Endothelial cell of umbilical vein (primary cell): ENCODE data around the gene AATF. TPM values are rescaled to one million over a fixed set of nuclear protein-coding genes. Genes with fewer than 3 reads are reported as not detected.

Source experiments
- BruUV-seq: library from RNA; stranded (reverse); fragments of 400-500 nt; replicated peaks from 2 replicates; lab custom pipeline; 2021; lab: Mats Ljungman, UMichigan
- CTCF ChIA-PET: fragments of 300-600, 350-600 bp; sonication (Branson Sonifier 250); formaldehyde crosslinking; loops from one replicate; lab custom pipeline; 2021; ENCODE audit warnings: antibody characterized with exemption, inconsistent platforms; lab: Charles Lee
- POLR2A ChIA-PET: fragments of 300-600, 350-600 bp; sonication (Branson Sonifier 250); formaldehyde crosslinking; loops from one replicate; lab custom pipeline; 2021; ENCODE audit warnings: antibody characterized with exemption, inconsistent platforms; lab: Charles Lee
- DNase-seq: peaks from one replicate; pipeline ENCODE4 v3.0.0-alpha.2; 2011; ENCODE audit warnings: low read depth, low spot score
- FAIRE-seq: peaks from 2 replicates; lab custom pipeline; 2011; peaks lifted over from hg19 to GRCh38; lab: Jason Lieb, UNC
- H2AFZ ChIP-seq: 2 replicates; pipeline ENCODE4 v1.6.0; 2012; ENCODE audit warnings: low read depth, low read length, control low read depth, inconsistent platforms
- H3K27ac ChIP-seq: 2 replicates; pipeline ENCODE4 v1.5.1; 2011; ENCODE audit warnings: low read depth, mild to moderate bottlenecking, control low read depth, low read length, moderate library complexity; ENCODE audit not compliant: insufficient read depth
- H3K27me3 ChIP-seq, 2 experiments: 2 replicates each; pipeline versions ENCODE4 v1.6.0 to v1.6.1; 2011; ENCODE audit warnings: low read length in 2 of 2, mixed read lengths in 1 of 2; ENCODE audit not compliant: control insufficient read depth in 2 of 2, insufficient read depth in 2 of 2
- H3K36me3 ChIP-seq, 2 experiments: 2 replicates in 1 of 2; 3 replicates in 1 of 2; pipeline ENCODE4 v1.5.1; 2011; ENCODE audit warnings: low read length in 2 of 2, mild to moderate bottlenecking in 1 of 2, moderate library complexity in 1 of 2; ENCODE audit not compliant: control insufficient read depth in 2 of 2, insufficient read depth in 2 of 2; ENCODE audit errors: extremely low read depth in 1 of 2
- H3K4me1 ChIP-seq: 3 replicates; pipeline ENCODE4 v1.5.1; 2011; ENCODE audit warnings: mild to moderate bottlenecking, low read length; ENCODE audit not compliant: control insufficient read depth, insufficient read depth; ENCODE audit errors: extremely low read depth
- H3K4me2 ChIP-seq: 2 replicates; pipeline ENCODE4 v1.6.1; 2011; ENCODE audit warnings: low read length, control low read depth, mixed read lengths; ENCODE audit not compliant: insufficient read depth
- H3K4me3 ChIP-seq, 3 experiments: fragments of 200-600 bp in 1 of 3; sonication (generic), shearing (Covaris generic) in 1 of 3; replicated peaks in 1 of 3; 2 replicates each; pipeline ENCODE4 v1.5.1; 2011 to 2016; ENCODE audit warnings: control low read depth in 3 of 3, low read length in 3 of 3, mild to moderate bottlenecking in 2 of 3, inconsistent platforms in 1 of 3, low read depth in 1 of 3, moderate library complexity in 1 of 3; ENCODE audit not compliant: insufficient read depth in 1 of 3
- H3K79me2 ChIP-seq: 2 replicates; pipeline ENCODE4 v1.6.0; 2012; ENCODE audit warnings: low read length, inconsistent platforms; ENCODE audit not compliant: control insufficient read depth, insufficient read depth
- H3K9ac ChIP-seq: replicated peaks from 2 replicates; pipeline ENCODE3; 2011; ENCODE audit warnings: low read length, control low read depth; ENCODE audit not compliant: insufficient read depth; ENCODE audit errors: extremely low read depth
- H3K9me1 ChIP-seq: replicated peaks from 3 replicates; pipeline ENCODE4 v1.6.0; 2011; ENCODE audit warnings: mild to moderate bottlenecking, low read length; ENCODE audit not compliant: control insufficient read depth, insufficient read depth; ENCODE audit errors: extremely low read depth
- H3K9me3 ChIP-seq: replicated peaks from 2 replicates; pipeline ENCODE4 v1.5.1; 2012; ENCODE audit warnings: low read length, inconsistent platforms; ENCODE audit not compliant: control insufficient read depth, insufficient read depth
- H4K20me1 ChIP-seq: replicated peaks from 2 replicates; pipeline ENCODE3; 2011; ENCODE audit warnings: mild to moderate bottlenecking, low read length; ENCODE audit not compliant: control insufficient read depth, insufficient read depth; ENCODE audit errors: extremely low read depth
- CTCF ChIP-seq, 2 donors: IDR thresholded peaks; 1 replicate in 1 of 2; 2 replicates in 1 of 2; pipeline ENCODE4 v1.5.1; 2011; ENCODE audit warnings: low read length in 2 of 2, mild to moderate bottlenecking in 2 of 2, moderate library complexity in 2 of 2, control low read depth in 1 of 2, inconsistent platforms in 1 of 2, low read depth in 1 of 2; ENCODE audit not compliant: insufficient read depth in 1 of 2; ENCODE audit errors: extremely low read depth in 1 of 2
- EZH2 ChIP-seq: IDR thresholded peaks from 2 replicates; pipeline ENCODE4 v1.6.1; 2012; ENCODE audit warnings: borderline replicate concordance, low read depth, mild to moderate bottlenecking, moderate library complexity, low read length, inconsistent platforms; ENCODE audit not compliant: severe bottlenecking
- FOS ChIP-seq: IDR thresholded peaks from 2 replicates; pipeline ENCODE4 v1.6.1; 2011; ENCODE audit warnings: mild to moderate bottlenecking, low read length, moderate library complexity, borderline replicate concordance; ENCODE audit not compliant: insufficient read depth
- GATA2 ChIP-seq: IDR thresholded peaks from 2 replicates; pipeline ENCODE4 v1.7.0; 2011; ENCODE audit warnings: low read depth, mild to moderate bottlenecking, moderate library complexity, mixed read lengths, low read length; ENCODE audit not compliant: insufficient read length, insufficient read depth
- JUN ChIP-seq: IDR thresholded peaks from 2 replicates; pipeline ENCODE4 v1.6.1; 2011; ENCODE audit warnings: borderline replicate concordance, low read depth; ENCODE audit not compliant: insufficient read length, insufficient read depth
- MYC ChIP-seq: IDR thresholded peaks from one replicate; pipeline ENCODE4 v1.6.1; 2011; ENCODE audit warnings: mild to moderate bottlenecking, low read depth, low read length
- POLR2A ChIP-seq: IDR thresholded peaks from 2 replicates; pipeline ENCODE4 v1.6.1; 2012; ENCODE audit warnings: low read depth, mild to moderate bottlenecking, control low read depth, low read length
- POLR2AphosphoS5 ChIP-seq: IDR thresholded peaks from 2 replicates; pipeline ENCODE4 v1.6.1; 2012; ENCODE audit warnings: low read depth, mild to moderate bottlenecking, control low read depth, low read length, moderate library complexity; ENCODE audit not compliant: insufficient read depth
- dilution Hi-C: fragments of 300-500 bp; cut with MboI; formaldehyde crosslinking; loops from one replicate; pipeline ENCODE4 v1.15.0; 2019; ENCODE audit warnings: low sequenced_read_pairs; ENCODE audit not compliant: extremely low pct_ligation_motif_present
- intact Hi-C: fragments of 100-400 bp; cut with micrococcal nuclease; formaldehyde crosslinking; loops from one replicate; pipeline ENCODE4 v1.10.0; 2022
- polyA plus RNA-seq, 4 experiments: library from polyadenylated mRNA; depleted of rRNA in 3 of 4; stranded (reverse) in 3 of 4; unstranded in 1 of 4; fragments of >200 nt; gene quantifications; 2 replicates each; pipeline versions ENCODE4 v1.2.1 to v1.2.3, GENCODE V29; 2011 to 2012; ENCODE audit warnings: missing spikeins in 1 of 4
- total RNA-seq: library from RNA; stranded (reverse); gene quantifications from 2 replicates; pipeline ENCODE4 v1.2.3, GENCODE V29; 2021
- TF ChIP-seq, protein P1 (sequence below): IDR thresholded peaks from 2 replicates; pipeline ENCODE4 v1.6.1; 2011; ENCODE audit not compliant: insufficient read depth, insufficient read length

Gene AATF
- total and polyA plus RNA-seq, 2 donors (not counting 3 experiments of a cell fraction or from before 2014, with no cell fraction given): 15.7 to 47.2 TPM

DNA sequence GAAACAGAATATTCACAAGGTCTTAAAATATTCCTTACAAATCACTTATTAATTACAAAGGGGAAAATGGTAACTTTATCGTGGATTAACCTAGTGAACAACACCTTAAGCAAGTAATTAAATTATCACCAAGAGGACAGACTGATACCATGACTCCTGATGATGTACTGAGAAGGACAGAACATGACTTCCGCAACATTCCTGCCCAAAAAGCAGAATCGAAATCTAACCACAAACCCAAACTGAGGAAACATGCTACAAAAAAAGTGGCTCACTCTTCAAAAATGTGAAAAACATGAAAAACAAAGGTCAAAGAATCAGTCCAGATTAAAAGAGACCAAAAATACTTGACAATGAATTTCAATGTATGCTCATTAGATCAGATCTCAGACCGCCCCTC lies 151.5 kb downstream of the AATF start:
- ChIA-PET CTCF (interaction anchor here (0.6 kb wide), 1 partner anchor 334 kb away, joined by 3 read pairs; no protein-coding TSS in a partner anchor), POLR2A (no interaction called here)
- H3K4me1 ChIP-seq: no peaks in the 10 kb centered on the region
- H3K4me3 ChIP-seq: no peak overlapping the region
- no peak overlapping the region for H2AFZ ChIP-seq
- dilution Hi-C loops (no loop called here), intact Hi-C loops (no loop called here)
- H3K9ac ChIP-seq: no peak overlapping the region
- H3K27me3 ChIP-seq: no peaks in the 10 kb centered on the region
- H3K4me2 ChIP-seq: no peak overlapping the region
- no TSS peak for BruUV-seq
- H3K27ac ChIP-seq: no peak overlapping the region
- H4K20me1 ChIP-seq: no peaks in the 10 kb centered on the region
- DNase-seq (no peak), FAIRE-seq (no peak)
- no peaks in the 10 kb centered on the region for H3K9me3 ChIP-seq
- no peak for TF ChIP-seq CTCF (IDR thresholded peaks at IDR 0.05; ENCODE audit: extremely low read depth in 1 of 2, insufficient read depth in 1 of 2, low read depth in 1 of 2, low read length in 2 of 2)
- no peak for TF ChIP-seq POLR2A
- TF ChIP-seq EZH2: no peak
- H3K36me3 ChIP-seq: peaks cover 27% of the 10 kb centered on the region in 2 experiments
- no peaks in the 10 kb centered on the region for H3K9me1 ChIP-seq
- H3K79me2 ChIP-seq: no peaks in the 10 kb centered on the region

DNA sequence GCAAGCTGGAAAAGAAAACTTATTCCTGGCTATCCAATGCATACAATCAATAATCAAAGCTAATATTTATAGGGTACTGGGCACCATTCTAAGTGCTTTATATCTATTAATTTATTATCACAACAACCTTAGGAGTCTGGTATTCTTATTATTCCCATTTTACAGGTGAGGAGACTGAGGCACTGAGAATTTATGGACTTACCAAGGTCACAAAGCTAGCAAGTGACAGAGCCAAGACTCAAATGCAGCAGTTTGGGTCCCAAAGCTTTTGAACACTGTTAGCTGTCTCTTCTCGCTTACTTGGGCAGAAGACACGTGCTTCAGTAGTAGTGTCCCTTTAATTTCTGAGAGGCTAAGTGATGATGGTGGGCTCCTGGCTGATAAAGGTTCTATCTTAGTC lies 152.6 kb downstream of the AATF start:
- no peak for FAIRE-seq
- no peaks in the 10 kb centered on the region for H3K9me3 ChIP-seq
- no peaks in the 10 kb centered on the region for H3K79me2 ChIP-seq
- no peaks in the 10 kb centered on the region for H4K20me1 ChIP-seq
- ChIA-PET POLR2A (interaction anchor here (0.7 kb wide), 1 partner anchor 14 kb away, joined by 6 read pairs; no protein-coding TSS in a partner anchor), CTCF (interaction anchor here (0.9 to 1.6 kb wide), 3 partner anchors 10 to 20 kb away, joined by 3 to 6 read pairs (median 3); no protein-coding TSS in a partner anchor)
- H3K36me3 ChIP-seq: peaks cover 21 to 23% of the 10 kb centered on the region in 2 experiments
- H3K27me3 ChIP-seq: no peaks in the 10 kb centered on the region
- no peak overlapping the region for H3K4me3 ChIP-seq
- no peaks in the 10 kb centered on the region for H3K9me1 ChIP-seq
- intact Hi-C loops: no loop called here
- H2AFZ ChIP-seq: no peak overlapping the region
- H3K27ac ChIP-seq: no peak overlapping the region
- no peak for DNase-seq
- TF ChIP-seq, protein P1, sequence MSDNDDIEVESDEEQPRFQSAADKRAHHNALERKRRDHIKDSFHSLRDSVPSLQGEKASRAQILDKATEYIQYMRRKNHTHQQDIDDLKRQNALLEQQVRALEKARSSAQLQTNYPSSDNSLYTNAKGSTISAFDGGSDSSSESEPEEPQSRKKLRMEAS: no peak
- TF ChIP-seq GATA2: no peak
- TF ChIP-seq POLR2A: no peak
- no peak for TF ChIP-seq CTCF (IDR thresholded peaks at IDR 0.05; ENCODE audit: extremely low read depth in 1 of 2, insufficient read depth in 1 of 2, low read depth in 1 of 2, low read length in 2 of 2)
- TF ChIP-seq FOS: no peak
- no peak for TF ChIP-seq JUN
- TF ChIP-seq MYC: no peak
- TF ChIP-seq EZH2: no peak
- TF ChIP-seq POLR2AphosphoS5: no peak
- no peak overlapping the region for H3K9ac ChIP-seq
- dilution Hi-C loops: no loop called here
- no peak overlapping the region for H3K4me2 ChIP-seq
- H3K4me1 ChIP-seq: no peaks in the 10 kb centered on the region
- BruUV-seq: no TSS peak
